Stimulated activated naive CD8-positive, alpha-beta T cell treated with anti-CD3 and anti-CD28 coated beads, Interleukin-15, amount 100 ng/mL, for 72 hours (primary cell): ENCODE results near the gene SPAG8.

Source experiments
- ATAC-seq: fragments of 150-1000 bp; cut with Tn5 transposase; 2 replicates; pipeline ENCODE4 v1.10.0; 2021; ENCODE audit warnings: mild to moderate bottlenecking, moderate library complexity
- DNase-seq, 2 donors: peaks; one replicate each; pipeline ENCODE4 v3.0.0; 2021 to 2022
- H3K27ac Mint-ChIP-seq, 2 donors: one replicate each; pipeline ENCODE4 v1.8.0; 2022; ENCODE audit warnings: mild to moderate bottlenecking in 2 of 2, mixed read lengths in 2 of 2, moderate library complexity in 2 of 2
- H3K27me3 Mint-ChIP-seq: one replicate; pipeline ENCODE4 v1.8.0; 2022; ENCODE audit warnings: mixed read lengths
- H3K4me1 Mint-ChIP-seq: one replicate; pipeline ENCODE4 v1.8.0; 2022; ENCODE audit warnings: mild to moderate bottlenecking, mixed read lengths
- H3K4me3 Mint-ChIP-seq, 2 donors: one replicate each; pipeline ENCODE4 v1.8.0; 2022; ENCODE audit warnings: mild to moderate bottlenecking in 2 of 2, mixed read lengths in 2 of 2, moderate library complexity in 1 of 2
- H3K9me3 Mint-ChIP-seq, 2 donors: one replicate each; pipeline ENCODE4 v1.8.0; 2022; ENCODE audit warnings: mixed read lengths in 2 of 2

Gene SPAG8

DNA sequence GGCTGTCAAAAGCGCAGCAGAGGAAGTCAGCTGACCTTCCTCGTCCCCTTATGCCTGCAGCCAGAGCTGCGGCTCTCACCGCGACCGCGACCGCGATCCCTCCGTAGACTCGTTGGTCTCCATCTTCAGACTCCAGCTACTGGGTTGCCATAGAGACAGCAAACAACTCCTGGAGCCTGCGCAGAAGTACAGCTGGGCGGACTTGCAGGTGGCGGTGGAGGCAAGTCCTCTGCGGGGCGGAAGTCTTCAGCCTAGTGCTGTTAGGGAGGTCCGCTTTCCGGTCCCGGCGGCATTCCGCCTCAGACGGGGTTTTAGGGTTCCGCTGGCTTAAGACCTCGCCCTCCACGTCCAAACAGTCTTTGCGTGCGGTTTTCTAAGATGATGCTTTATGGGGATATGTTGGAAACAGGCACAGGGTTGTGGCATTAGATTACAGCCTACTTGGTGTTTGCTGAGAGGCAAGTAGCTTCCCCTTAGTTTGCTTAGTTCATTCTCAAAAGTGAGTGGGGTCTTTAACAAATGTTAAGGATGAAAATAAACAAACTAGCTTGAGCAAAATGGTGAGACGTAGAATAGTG is at the start of gene SPAG8:
Gene SPAG8 (minus strand): TSS at position 238 of the 578 bp plus-strand sequence. CDS start 115 bp downstream, at position 123.
- DNase-seq = peak; percentile 91 to 97
- H3K9me3 Mint-ChIP-seq = no peaks in the 10 kb centered on the region
- H3K27ac Mint-ChIP-seq = peak within 1 kb of the TSS; percentile 84 to 95
- peaks cover 45% of the 10 kb centered on the region for H3K4me1 Mint-ChIP-seq
- H3K4me3 Mint-ChIP-seq = peak within 1 kb of the TSS; percentile 86 to 87
- peak; percentile 84 for ATAC-seq
- no peaks in the 10 kb centered on the region for H3K27me3 Mint-ChIP-seq

GRCh38 chr9:35861161-35861897 is 49.3 kb upstream of the SPAG8 start:
- Mint-ChIP-seq H3K9me3 (no peaks in the 10 kb centered on the region), H3K4me1 (no peaks in the 10 kb centered on the region), H3K27me3 (peaks cover 42% of the 10 kb centered on the region), H3K27ac (no peak overlapping the region), H3K4me3 (no peak overlapping the region)
- DNase-seq = no peak
- ATAC-seq = no peak

DNA sequence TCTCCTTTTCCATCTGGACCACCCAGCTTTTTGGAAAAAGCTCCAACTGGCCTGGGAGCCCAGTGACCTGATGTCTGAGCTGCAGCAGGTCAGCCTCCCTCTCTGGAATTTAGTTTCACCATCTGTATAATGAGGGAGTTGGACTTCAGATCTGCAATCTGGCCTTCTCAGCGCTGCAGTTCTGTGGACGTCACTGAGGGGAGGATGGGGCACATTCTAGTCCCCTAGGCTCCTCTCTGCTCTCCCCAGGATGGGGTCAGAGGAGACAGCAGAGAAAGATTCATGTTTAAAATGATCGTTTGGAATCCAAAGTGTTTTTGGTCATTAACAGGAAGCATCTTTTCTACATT is 47.9 kb upstream of the SPAG8 start:
- ATAC-seq (no peak), DNase-seq (no peak)
- H3K27me3 Mint-ChIP-seq = peaks cover 38% of the 10 kb centered on the region
- H3K4me3 Mint-ChIP-seq = no peak overlapping the region
- no peaks in the 10 kb centered on the region for H3K4me1 Mint-ChIP-seq
- no peak overlapping the region for H3K27ac Mint-ChIP-seq
- H3K9me3 Mint-ChIP-seq = no peaks in the 10 kb centered on the region

- no peak for DNase-seq
- peak; percentile 69 for ATAC-seq
- no peaks in the 10 kb centered on the region for H3K9me3 Mint-ChIP-seq
Observed at GRCh38 chr9:35859310-35859989, 47.4 kb upstream of the SPAG8 start.

GRCh38 chr9:35858458-35858857 is 46.4 kb upstream of the SPAG8 start:
- H3K27ac Mint-ChIP-seq = no peak overlapping the region
- H3K4me1 Mint-ChIP-seq = no peaks in the 10 kb centered on the region
- peaks cover 28% of the 10 kb centered on the region for H3K27me3 Mint-ChIP-seq
- no peaks in the 10 kb centered on the region for H3K9me3 Mint-ChIP-seq
- no peak for DNase-seq
- H3K4me3 Mint-ChIP-seq = no peak overlapping the region
- no peak for ATAC-seq

More at GRCh38 chr9:35859310-35859989, 47.4 kb upstream of the SPAG8 start:
- H3K27ac Mint-ChIP-seq = no peak overlapping the region
- H3K4me3 Mint-ChIP-seq = no peak overlapping the region
- H3K4me1 Mint-ChIP-seq = no peaks in the 10 kb centered on the region
- H3K27me3 Mint-ChIP-seq = peaks cover 33% of the 10 kb centered on the region

DNA sequence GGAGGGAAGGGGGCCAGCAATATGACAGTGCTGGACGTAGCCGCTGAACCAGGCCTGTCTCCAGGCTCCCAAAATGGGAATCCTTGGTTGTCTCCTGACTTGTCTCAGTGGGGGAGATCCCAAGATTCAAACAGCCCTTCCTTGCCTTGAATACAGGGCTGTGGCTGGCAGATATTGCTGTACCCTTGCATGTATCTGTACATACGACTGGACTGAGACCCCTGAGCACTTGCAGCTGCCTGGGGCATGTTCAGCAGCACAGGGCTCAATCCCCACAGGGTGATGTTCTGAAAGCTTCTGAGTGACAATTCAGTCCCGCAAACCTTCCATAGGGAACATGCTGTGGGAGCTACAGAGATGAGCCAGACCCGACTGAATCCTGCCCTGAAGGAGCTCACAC is 44.8 kb upstream of the SPAG8 start:
- Mint-ChIP-seq H3K4me1 (no peaks in the 10 kb centered on the region), H3K9me3 (no peaks in the 10 kb centered on the region), H3K27ac (no peak overlapping the region), H3K4me3 (no peak overlapping the region), H3K27me3 (peaks cover 15% of the 10 kb centered on the region)
- no peak for ATAC-seq
- DNase-seq = no peak

GRCh38 chr9:35856206-35856605 is 44.1 kb upstream of the SPAG8 start:
- DNase-seq (no peak), ATAC-seq (no peak)
- no peak overlapping the region for H3K4me3 Mint-ChIP-seq
- H3K9me3 Mint-ChIP-seq = no peaks in the 10 kb centered on the region
- H3K4me1 Mint-ChIP-seq = no peaks in the 10 kb centered on the region
- H3K27ac Mint-ChIP-seq = no peak overlapping the region
- peaks cover 9% of the 10 kb centered on the region for H3K27me3 Mint-ChIP-seq

DNA sequence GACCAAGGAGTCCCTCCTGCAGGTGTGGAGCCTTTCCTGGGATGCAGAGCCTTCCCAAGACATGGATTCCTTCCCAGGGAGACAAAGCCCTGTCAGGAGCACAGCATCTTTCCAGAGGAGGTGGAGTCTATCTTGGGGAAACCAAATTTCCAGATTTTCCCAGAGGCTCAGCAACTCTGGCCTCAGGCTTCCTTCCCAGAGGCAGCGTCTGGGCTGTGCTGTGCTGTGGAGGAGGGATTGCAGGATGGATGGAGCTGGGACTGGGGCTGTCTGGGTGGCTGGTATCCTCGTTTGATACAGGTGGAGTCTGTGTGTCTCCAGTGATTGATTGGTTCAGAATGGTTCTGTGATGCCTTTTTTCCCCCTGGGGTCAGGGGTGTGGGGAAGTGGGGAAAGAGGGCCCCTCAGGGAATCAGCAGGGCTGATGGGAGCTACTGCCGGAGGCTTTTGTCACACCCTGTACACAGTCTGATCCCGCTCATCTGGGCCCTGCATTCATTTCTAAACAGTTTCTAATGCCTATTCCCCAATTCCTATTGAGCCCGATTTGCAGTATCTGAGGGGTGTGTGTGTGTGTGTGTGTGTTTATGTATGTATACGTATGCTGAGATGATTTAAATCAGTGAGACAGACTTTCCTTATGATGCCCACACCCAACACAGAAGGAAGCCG is 42.2 kb upstream of the SPAG8 start:
- ATAC-seq (no peak), DNase-seq (no peak)
- no peaks in the 10 kb centered on the region for H3K27me3 Mint-ChIP-seq

DNA sequence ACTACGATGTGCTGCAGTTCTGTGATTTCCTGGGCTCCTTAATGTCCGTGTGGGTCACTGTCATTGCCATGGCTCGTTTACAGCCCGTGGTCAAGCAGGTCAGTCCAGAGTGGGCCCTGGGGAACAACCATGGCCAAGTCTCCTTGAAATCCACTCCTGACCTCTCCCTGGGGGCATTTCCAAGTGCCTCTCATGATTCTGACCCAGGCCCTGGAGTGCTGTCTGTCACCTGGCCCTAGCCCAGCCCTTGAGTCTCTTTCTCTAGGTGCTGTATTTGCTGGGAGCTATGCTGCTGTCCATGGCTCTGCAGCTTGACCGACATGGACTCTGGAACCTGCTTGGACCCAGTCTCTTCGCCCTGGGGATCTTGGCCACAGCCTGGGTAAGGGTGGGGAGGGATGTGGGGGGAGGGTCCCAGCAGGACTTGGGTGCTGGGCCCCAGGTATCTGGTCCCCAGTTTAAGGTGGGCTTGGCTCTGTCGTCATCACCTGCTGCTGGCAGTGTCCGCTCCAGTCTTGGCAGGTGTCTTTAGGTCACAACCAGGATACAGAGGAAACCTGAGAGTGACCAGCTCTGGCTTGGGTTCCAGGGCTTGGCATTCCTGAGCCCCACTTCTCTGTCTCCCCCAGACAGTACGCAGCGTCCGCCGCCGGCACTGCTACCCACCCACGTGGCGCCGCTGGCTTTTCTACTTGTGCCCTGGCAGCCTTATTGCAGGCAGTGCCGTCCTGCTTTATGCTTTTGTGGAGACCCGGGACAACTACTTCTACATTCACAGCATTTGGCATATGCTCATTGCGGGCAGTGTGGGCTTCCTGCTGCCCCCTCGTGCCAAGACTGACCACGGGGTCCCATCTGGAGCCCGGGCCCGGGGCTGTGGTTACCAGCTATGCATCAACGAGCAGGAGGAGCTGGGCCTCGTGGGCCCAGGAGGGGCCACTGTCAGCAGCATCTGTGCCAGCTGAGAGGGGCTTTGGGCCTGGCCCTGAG is 41.1 kb upstream of the SPAG8 start:
- Mint-ChIP-seq H3K4me1 (peaks cover 9% of the 10 kb centered on the region), H3K4me3 (no peak overlapping the region), H3K27me3 (no peaks in the 10 kb centered on the region), H3K27ac (no peak overlapping the region), H3K9me3 (no peaks in the 10 kb centered on the region)
- ATAC-seq (no peak), DNase-seq (peak in 1 of 2 donors; percentile 2)

More for the DNA sequence above, 42.2 kb upstream of the SPAG8 start:
- H3K27ac Mint-ChIP-seq = no peak overlapping the region
- H3K4me1 Mint-ChIP-seq = no peaks in the 10 kb centered on the region
- H3K9me3 Mint-ChIP-seq = no peaks in the 10 kb centered on the region
- no peak overlapping the region for H3K4me3 Mint-ChIP-seq

GRCh38 chr9:35852267-35852815 is 40.3 kb upstream of the SPAG8 start:
- peaks cover 17% of the 10 kb centered on the region for H3K4me1 Mint-ChIP-seq
- DNase-seq (peak in 1 of 2 donors; percentile 2), ATAC-seq (no peak)
- H3K27me3 Mint-ChIP-seq = no peaks in the 10 kb centered on the region
- no peak overlapping the region for H3K4me3 Mint-ChIP-seq
- H3K27ac Mint-ChIP-seq = no peak overlapping the region
- no peaks in the 10 kb centered on the region for H3K9me3 Mint-ChIP-seq

- H3K4me1 Mint-ChIP-seq = peaks cover 47% of the 10 kb centered on the region
- H3K27ac Mint-ChIP-seq = peak overlapping the region; percentile 33 to 90
- no peaks in the 10 kb centered on the region for H3K27me3 Mint-ChIP-seq
- peak overlapping the region in 1 of 2 donors; percentile 36 for H3K4me3 Mint-ChIP-seq
- ATAC-seq (peak; percentile 84), DNase-seq (no peak)
- H3K9me3 Mint-ChIP-seq = no peaks in the 10 kb centered on the region
Observed at GRCh38 chr9:35847792-35848572, 35.9 kb upstream of the SPAG8 start.

- Mint-ChIP-seq H3K9me3 (no peaks in the 10 kb centered on the region), H3K4me1 (peaks cover 55% of the 10 kb centered on the region), H3K27ac (peak overlapping the region in 1 of 2 donors; percentile 38), H3K27me3 (no peaks in the 10 kb centered on the region), H3K4me3 (peak overlapping the region in 1 of 2 donors; percentile 14)
- no peak for DNase-seq
- peak; percentile 27 for ATAC-seq
Observed at GRCh38 chr9:35845824-35846771, 34.0 kb upstream of the SPAG8 start.

DNA sequence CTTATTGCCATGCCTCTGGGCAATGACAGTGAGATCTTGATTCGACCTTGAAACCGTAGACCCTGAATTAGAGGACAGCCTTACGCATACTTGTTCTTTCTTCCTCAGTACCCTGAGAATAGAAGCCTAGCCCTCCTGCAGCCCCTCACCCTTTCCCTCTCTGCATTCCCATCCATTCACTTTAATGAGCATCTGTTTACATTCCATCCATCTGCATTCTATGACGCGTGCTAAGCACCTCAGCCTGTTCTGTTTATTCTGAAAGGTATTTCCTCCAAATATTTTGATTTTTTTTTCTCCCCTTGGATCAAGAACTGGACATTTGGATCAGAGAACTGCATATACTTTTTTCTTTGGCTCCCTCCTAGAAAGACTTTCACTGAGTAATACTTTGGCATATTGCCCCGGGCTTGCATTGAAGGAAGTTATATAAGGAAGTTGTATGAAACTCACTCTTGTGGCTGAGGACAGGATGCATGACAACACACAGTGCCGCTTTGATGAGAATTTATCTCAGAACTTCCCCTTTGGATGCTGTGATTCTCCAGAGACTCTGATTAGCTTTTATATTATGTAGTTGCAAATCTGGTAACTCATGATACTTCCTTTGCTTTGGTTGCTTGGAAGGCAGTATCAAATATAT is 32.7 kb upstream of the SPAG8 start:
- no peaks in the 10 kb centered on the region for H3K9me3 Mint-ChIP-seq
- peak overlapping the region in 1 of 2 donors; percentile 3 for H3K27ac Mint-ChIP-seq
- ATAC-seq = peak; percentile 64
- H3K4me3 Mint-ChIP-seq = no peak overlapping the region
- H3K27me3 Mint-ChIP-seq = no peaks in the 10 kb centered on the region
- H3K4me1 Mint-ChIP-seq = peaks cover 55% of the 10 kb centered on the region
- DNase-seq = no peak
